Stomach (tissue), 9 donors: Measurements from ENCODE around the gene ITGB8. TPM values are rescaled to one million over a fixed set of nuclear protein-coding genes. Genes with fewer than 3 reads are reported as not detected.
A peak's percentile ranks its signal among the peaks of the same experiment; 100 is the strongest.

Experiments
- DNase-seq, 2 donors: peaks; one replicate each; pipeline versions ENCODE4 v3.0.0 to v3.0.0-alpha.2; 2013 to 2019
- H3K27ac ChIP-seq, 5 donors: fragments of 200-600 bp in 4 of 5; sonication (generic) in 4 of 5; one replicate each; pipeline ENCODE4 v1.5.1; 2013 to 2019; ENCODE audit warnings: mild to moderate bottlenecking in 1 of 5, moderate library complexity in 1 of 5
- H3K27me3 ChIP-seq, 3 donors: fragments of 200-600 bp; sonication (generic); one replicate each; pipeline ENCODE4 v1.5.1; 2017 to 2019; ENCODE audit warnings: mixed run types in 1 of 3
- H3K36me3 ChIP-seq, 4 donors: fragments of 200-600 bp; sonication (generic); 1 replicate in 3 of 4; 2 replicates in 1 of 4; pipeline ENCODE4 v1.5.1; 2016 to 2019
- H3K4me1 ChIP-seq, 4 donors: fragments of 200-600 bp; sonication (generic); one replicate each; pipeline ENCODE4 v1.5.1; 2016 to 2019
- H3K4me3 ChIP-seq, 4 donors: fragments of 200-600 bp; sonication (generic) in 3 of 4; one replicate each; pipeline ENCODE4 v1.5.1; 2016 to 2019; ENCODE audit warnings: mild to moderate bottlenecking in 1 of 4
- H3K9me3 ChIP-seq, 4 donors: fragments of 200-600 bp; sonication (generic); one replicate each; pipeline ENCODE4 v1.5.1; 2016 to 2019
- CTCF ChIP-seq, 7 experiments: fragments of 450-650 bp in 4 of 7; fragments of 200-600 bp in 3 of 7; sonication (generic) in 3 of 7; IDR thresholded peaks; one replicate each; pipeline ENCODE4 v1.5.1; 2016 to 2019; ENCODE audit warnings: antibody characterized with exemption in 7 of 7, control low read depth in 2 of 7, mild to moderate bottlenecking in 1 of 7
- EP300 ChIP-seq: sonication (generic); formaldehyde crosslinking; IDR thresholded peaks from one replicate; pipeline ENCODE4 v1.6.1; 2017; ENCODE audit warnings: antibody characterized with exemption
- POLR2A ChIP-seq, 4 donors: fragments of 450-650 bp; IDR thresholded peaks; one replicate each; pipeline ENCODE4 v1.6.1; 2016; ENCODE audit warnings: antibody characterized with exemption in 4 of 4, control low read depth in 2 of 4, mild to moderate bottlenecking in 1 of 4, moderate library complexity in 1 of 4
- POLR2AphosphoS5 ChIP-seq, 3 donors: sonication (generic); formaldehyde crosslinking; IDR thresholded peaks; one replicate each; pipeline ENCODE4 v1.6.1; 2016; ENCODE audit warnings: antibody characterized with exemption in 3 of 3
- WGBS, 5 donors: extraction: QIAGEN DNeasy Blood & Tissue Kit in 3 of 5; methylation state at CpG; one replicate each; pipeline versions ENCODE4 v1.1.5 to v1.1.7; 2013 to 2018; 5-methylcytosine and 5-hydroxymethylcytosine counted together
- intact Hi-C: fragments of 100-400 bp; cut with DNase I; formaldehyde crosslinking; loops from one replicate; pipeline ENCODE4 v1.15.1; 2023; ENCODE audit warnings: low total_unique reads
- polyA plus RNA-seq, 3 donors: library from polyadenylated mRNA; stranded (reverse); fragments of 200-250 nt; gene quantifications; one replicate each; pipeline ENCODE4 v1.2.3, GENCODE V29; 2013
- total RNA-seq, 5 donors: library from RNA; depleted of rRNA; stranded (reverse); fragments of >200 nt; gene quantifications; one replicate each; pipeline versions ENCODE4 v1.1.0 to v1.2.3, GENCODE V29; 2014 to 2016
- donor health status: healthy with polysubstance abuse.
- donor health status: Bipolar disorder and iron deficiency.
- donor health status: healthy.

Gene ITGB8
- total and polyA plus RNA-seq, 8 donors = 1.1 to 31.9 (median 6.5) TPM

GRCh38 chr7:20404320-20404719, 73.6 kb downstream of the ITGB8 start:
- intact Hi-C loops = no loop called here
- Histone ChIP-seq H3K27ac (no peak overlapping the region), H3K4me3 (no peak overlapping the region), H3K36me3 (peaks cover 0 to 4% (median 0%) of the 10 kb centered on the region in 4 donors), H3K4me1 (peaks cover 0 to 50% (median 31%) of the 10 kb centered on the region in 4 donors), H3K9me3 (no peaks in the 10 kb centered on the region), H3K27me3 (no peaks in the 10 kb centered on the region)
- no peak for DNase-seq
- WGBS, 5 donors = 86 to 93% (median 91%) methylated on average over 6 of the region's 6 CpGs
- TF ChIP-seq EP300 = no peak
- no peak for TF ChIP-seq POLR2AphosphoS5 (IDR thresholded peaks at IDR 0.05)
- TF ChIP-seq POLR2A (IDR thresholded peaks at IDR 0.05) = no peak
- TF ChIP-seq CTCF (IDR thresholded peaks at IDR 0.05) = no peak

- TF ChIP-seq POLR2AphosphoS5 (IDR thresholded peaks at IDR 0.05) = peak in 2 of 3 donors; percentile 0 to 56
- TF ChIP-seq EP300 = no peak
- intact Hi-C loops = no loop called here
- 9 to 23% (median 14%) methylated on average over 5 of the region's 5 CpGs for WGBS, 5 donors
- no peaks in the 10 kb centered on the region for H3K27me3 ChIP-seq
- no peaks in the 10 kb centered on the region for H3K9me3 ChIP-seq
- DNase-seq = peak; percentile 36 to 66
- H3K27ac ChIP-seq = peak overlapping the region; percentile 42 to 77 (median 73)
- H3K36me3 ChIP-seq = peaks cover 0 to 9% (median 3%) of the 10 kb centered on the region in 4 donors
- H3K4me3 ChIP-seq = no peak overlapping the region
- peaks cover 0 to 39% (median 28%) of the 10 kb centered on the region in 4 donors for H3K4me1 ChIP-seq
Measured at GRCh38 chr7:20407585-20408466, 77.1 kb downstream of the ITGB8 start.

GRCh38 chr7:20408467-20408826, 77.7 kb downstream of the ITGB8 start:
- Histone ChIP-seq H3K9me3 (no peaks in the 10 kb centered on the region), H3K4me1 (peaks cover 0 to 33% (median 25%) of the 10 kb centered on the region in 4 donors), H3K27ac (peak overlapping the region; percentile 42 to 77 (median 73)), H3K36me3 (peaks cover 0 to 9% (median 3%) of the 10 kb centered on the region in 4 donors), H3K27me3 (no peaks in the 10 kb centered on the region), H3K4me3 (no peak overlapping the region)
- intact Hi-C loops = no loop called here
- DNase-seq = no peak
- 29 to 67% (median 31%) methylated on average over 2 of the region's 2 CpGs for whole genome bisulfite sequencing, 5 donors
- TF ChIP-seq EP300 (no peak), POLR2AphosphoS5 (IDR thresholded peaks at IDR 0.05) (peak in 2 of 3 donors; percentile 19 to 38)

- Histone ChIP-seq H3K27ac (no peak overlapping the region), H3K9me3 (no peaks in the 10 kb centered on the region), H3K36me3 (peaks cover 0 to 6% (median 3%) of the 10 kb centered on the region in 4 donors), H3K27me3 (no peaks in the 10 kb centered on the region), H3K4me1 (peaks cover 0 to 31% (median 25%) of the 10 kb centered on the region in 4 donors), H3K4me3 (no peak overlapping the region)
- 92 to 96% (median 93%) methylated on average over 5 of the region's 5 CpGs for WGBS, 5 donors
- TF ChIP-seq POLR2AphosphoS5 (IDR thresholded peaks at IDR 0.05) (no peak), POLR2A (IDR thresholded peaks at IDR 0.05) (no peak), EP300 (no peak), CTCF (IDR thresholded peaks at IDR 0.05) (no peak)
- intact Hi-C loops = no loop called here
- DNase-seq = no peak
Measured at GRCh38 chr7:20409961-20410360, 79.3 kb downstream of the ITGB8 start.

- intact Hi-C loops = no loop called here
- H3K4me1 ChIP-seq = peaks cover 0 to 28% (median 25%) of the 10 kb centered on the region in 4 donors
- WGBS, 5 donors = 84 to 89% (median 87%) methylated on average over 2 of the region's 2 CpGs
- no peak overlapping the region for H3K27ac ChIP-seq
- no peak for TF ChIP-seq CTCF (IDR thresholded peaks at IDR 0.05)
- no peak for TF ChIP-seq POLR2A (IDR thresholded peaks at IDR 0.05)
- no peak for TF ChIP-seq POLR2AphosphoS5 (IDR thresholded peaks at IDR 0.05)
- no peak for TF ChIP-seq EP300
- no peaks in the 10 kb centered on the region for H3K27me3 ChIP-seq
- no peak for DNase-seq
- peaks cover 0 to 6% (median 3%) of the 10 kb centered on the region in 4 donors for H3K36me3 ChIP-seq
- no peak overlapping the region for H3K4me3 ChIP-seq
- no peaks in the 10 kb centered on the region for H3K9me3 ChIP-seq
Measured at GRCh38 chr7:20411372-20411771, 80.7 kb downstream of the ITGB8 start.
